Epithelial cell of esophagus (primary cell): ENCODE measurements around the gene TENM3.

Experiments used
- DNase-seq: peaks from one replicate; pipeline ENCODE4 v3.0.0; 2010; ENCODE audit warnings: low read depth
- H3K4me3 ChIP-seq: 2 replicates; pipeline ENCODE4 v1.5.1; 2011; ENCODE audit warnings: mild to moderate bottlenecking, low read length, control low read depth
- TF ChIP-seq, protein P1 (sequence below): IDR thresholded peaks from 2 replicates; pipeline ENCODE4 v1.5.1; 2011; ENCODE audit warnings: low read depth, mild to moderate bottlenecking, low read length, control low read depth, inconsistent platforms; ENCODE audit not compliant: insufficient read depth; ENCODE audit errors: missing control alignments

The TENM3 gene

DNA sequence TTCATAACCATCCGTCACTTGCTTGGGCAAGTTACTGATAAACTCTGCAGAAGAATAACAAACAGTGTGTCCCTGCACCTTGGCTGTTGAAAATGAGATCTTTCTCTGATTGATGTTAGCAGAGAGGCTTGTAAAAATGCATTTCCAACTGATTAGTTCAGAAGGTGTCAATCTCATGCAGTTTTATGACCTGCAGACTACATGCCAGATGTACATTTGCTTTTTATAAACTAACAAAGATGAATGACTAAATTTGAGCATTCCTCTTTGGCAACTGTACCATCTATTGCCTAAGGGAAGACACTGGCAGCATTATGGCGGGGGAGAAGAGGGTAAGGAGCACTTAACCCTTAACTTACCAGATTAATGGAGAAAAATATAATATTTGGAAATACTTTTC lies 481.2 kb downstream of the TENM3 start:
- DNase-seq: peak; percentile 27
- TF ChIP-seq, protein P1, sequence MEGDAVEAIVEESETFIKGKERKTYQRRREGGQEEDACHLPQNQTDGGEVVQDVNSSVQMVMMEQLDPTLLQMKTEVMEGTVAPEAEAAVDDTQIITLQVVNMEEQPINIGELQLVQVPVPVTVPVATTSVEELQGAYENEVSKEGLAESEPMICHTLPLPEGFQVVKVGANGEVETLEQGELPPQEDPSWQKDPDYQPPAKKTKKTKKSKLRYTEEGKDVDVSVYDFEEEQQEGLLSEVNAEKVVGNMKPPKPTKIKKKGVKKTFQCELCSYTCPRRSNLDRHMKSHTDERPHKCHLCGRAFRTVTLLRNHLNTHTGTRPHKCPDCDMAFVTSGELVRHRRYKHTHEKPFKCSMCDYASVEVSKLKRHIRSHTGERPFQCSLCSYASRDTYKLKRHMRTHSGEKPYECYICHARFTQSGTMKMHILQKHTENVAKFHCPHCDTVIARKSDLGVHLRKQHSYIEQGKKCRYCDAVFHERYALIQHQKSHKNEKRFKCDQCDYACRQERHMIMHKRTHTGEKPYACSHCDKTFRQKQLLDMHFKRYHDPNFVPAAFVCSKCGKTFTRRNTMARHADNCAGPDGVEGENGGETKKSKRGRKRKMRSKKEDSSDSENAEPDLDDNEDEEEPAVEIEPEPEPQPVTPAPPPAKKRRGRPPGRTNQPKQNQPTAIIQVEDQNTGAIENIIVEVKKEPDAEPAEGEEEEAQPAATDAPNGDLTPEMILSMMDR: no peak

DNA sequence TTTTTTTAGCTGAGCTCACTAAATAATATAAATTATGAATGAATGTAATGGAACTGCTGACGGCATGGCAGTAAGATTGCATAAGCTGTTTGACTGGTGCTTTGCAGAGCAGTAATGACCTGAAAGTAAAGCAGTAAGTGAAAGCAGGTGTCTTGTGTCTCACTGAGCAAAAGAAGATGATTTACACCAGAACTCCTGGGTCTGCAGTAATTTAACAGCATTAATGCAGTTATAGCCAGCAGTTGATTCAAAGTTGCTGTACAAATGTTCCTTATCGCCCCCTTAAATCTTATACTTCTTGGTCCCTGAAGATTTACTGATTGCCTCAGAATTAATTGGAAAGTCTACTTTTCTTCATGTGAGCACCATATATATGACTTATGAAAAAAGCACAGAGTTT lies 486.3 kb downstream of the TENM3 start:
- no peak for DNase-seq
- TF ChIP-seq, protein P1: no peak
- H3K4me3 ChIP-seq: no peak overlapping the region

More for the DNA sequence above, 481.2 kb downstream of the TENM3 start:
- H3K4me3 ChIP-seq: no peak overlapping the region

GRCh38 chr4:182730791-182731190 lies 487.6 kb downstream of the TENM3 start:
- no peak overlapping the region for H3K4me3 ChIP-seq
- DNase-seq: no peak
- TF ChIP-seq, protein P1: no peak

DNA sequence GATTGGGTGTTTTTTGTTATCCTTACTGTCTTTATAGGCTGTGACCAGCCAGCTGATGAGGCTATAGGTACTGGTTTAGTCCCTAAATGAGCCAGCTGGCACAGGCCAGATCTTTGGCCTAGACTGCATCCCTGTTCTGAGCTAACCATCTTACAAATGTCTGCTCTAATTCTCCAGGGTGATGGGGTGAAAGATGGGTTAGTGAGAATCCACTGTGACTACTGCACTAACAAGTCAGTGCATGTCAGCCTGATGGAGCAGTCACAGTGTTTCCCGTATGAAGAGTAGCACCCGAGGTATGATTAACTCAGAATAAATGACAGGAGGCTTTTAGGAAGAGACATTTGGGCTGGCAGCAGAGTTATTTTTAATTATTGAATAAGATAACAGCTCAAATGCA lies 493.0 kb downstream of the TENM3 start:
- TF ChIP-seq, protein P1: no peak
- H3K4me3 ChIP-seq: no peak overlapping the region
- peak; percentile 92 for DNase-seq

- DNase-seq: peak; percentile 72
- TF ChIP-seq, protein P1: no peak
Observed at GRCh38 chr4:182738283-182739047, 495.3 kb downstream of the TENM3 start.

GRCh38 chr4:182740256-182740655 lies 497.1 kb downstream of the TENM3 start:
- no peak overlapping the region for H3K4me3 ChIP-seq
- DNase-seq: no peak
- TF ChIP-seq, protein P1: no peak

More at GRCh38 chr4:182738283-182739047, 495.3 kb downstream of the TENM3 start:
- H3K4me3 ChIP-seq: no peak overlapping the region

DNA sequence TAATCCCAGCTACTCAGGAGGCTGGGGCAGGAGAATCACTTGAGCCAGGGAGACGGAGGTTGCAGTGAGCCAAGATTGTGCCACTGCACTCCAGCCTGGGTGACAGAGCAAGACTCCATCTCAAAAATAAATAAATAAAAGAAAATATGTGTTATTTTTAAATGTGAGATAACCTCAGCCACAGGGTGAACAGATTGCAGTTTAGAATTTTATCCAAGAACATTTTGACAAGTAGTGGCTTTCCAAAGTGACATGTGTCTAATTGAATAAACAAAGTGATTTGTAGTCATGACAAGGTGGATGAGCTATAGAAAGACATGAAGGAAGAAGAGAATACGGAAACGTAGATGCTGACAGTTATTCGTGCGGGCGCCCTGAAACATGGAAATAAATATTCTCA lies 497.9 kb downstream of the TENM3 start:
- no peak for DNase-seq
- TF ChIP-seq, protein P1: no peak
- H3K4me3 ChIP-seq: no peak overlapping the region
